ENCODE data around the gene FBXL7. TPM values are rescaled to one million over a fixed set of nuclear protein-coding genes. Genes with fewer than 3 reads are reported as not detected.

The FBXL7 gene
- total RNA-seq, 1 experiment from 2014 or later = 15.1 TPM

GRCh38 chr5:15914638-15915037, 414.7 kb downstream of the FBXL7 start:
- H3K4me3 ChIP-seq = no peak overlapping the region
- H3K27ac ChIP-seq = no peak overlapping the region
- H3K4me1 ChIP-seq = no peaks in the 10 kb centered on the region
- H3K36me3 ChIP-seq = no peaks in the 10 kb centered on the region
- DNase-seq = no peak
- no peaks in the 10 kb centered on the region for H3K27me3 ChIP-seq
- no peaks in the 10 kb centered on the region for H3K9me3 ChIP-seq (replicated peaks)

- Histone ChIP-seq H3K36me3 (no peaks in the 10 kb centered on the region), H3K27me3 (no peaks in the 10 kb centered on the region), H3K9me3 (replicated peaks) (no peaks in the 10 kb centered on the region), H3K4me3 (no peak overlapping the region), H3K4me1 (no peaks in the 10 kb centered on the region), H3K27ac (no peak overlapping the region)
- DNase-seq = peak in 1 of 2 experiments; percentile 36
Observed at GRCh38 chr5:15926586-15926985, 426.6 kb downstream of the FBXL7 start.

- no peaks in the 10 kb centered on the region for H3K27me3 ChIP-seq
- H3K36me3 ChIP-seq = no peaks in the 10 kb centered on the region
- H3K4me3 ChIP-seq = no peak overlapping the region
- peaks cover 1% of the 10 kb centered on the region; the same call in 1 of the 2 replicates for H3K4me1 ChIP-seq
- H3K9me3 ChIP-seq (replicated peaks) = no peaks in the 10 kb centered on the region
- DNase-seq = no peak
- H3K27ac ChIP-seq = no peak overlapping the region
Observed at GRCh38 chr5:15927710-15928380, 427.9 kb downstream of the FBXL7 start.

- H3K36me3 ChIP-seq = no peaks in the 10 kb centered on the region
- DNase-seq = no peak
- H3K27me3 ChIP-seq = no peaks in the 10 kb centered on the region
- H3K4me3 ChIP-seq = no peak overlapping the region
- peaks cover 5% of the 10 kb centered on the region; the same call in 1 of the 2 replicates for H3K4me1 ChIP-seq
- H3K9me3 ChIP-seq (replicated peaks) = no peaks in the 10 kb centered on the region
- H3K27ac ChIP-seq = no peak overlapping the region
Observed at GRCh38 chr5:15929611-15930263, 429.8 kb downstream of the FBXL7 start.

GRCh38 chr5:15932066-15932465, 432.1 kb downstream of the FBXL7 start:
- no peaks in the 10 kb centered on the region for H3K36me3 ChIP-seq
- no peak overlapping the region for H3K4me3 ChIP-seq
- peaks cover 5% of the 10 kb centered on the region; the same call in 1 of the 2 replicates for H3K4me1 ChIP-seq
- peak in 1 of 2 experiments; percentile 25 for DNase-seq
- H3K27me3 ChIP-seq = no peaks in the 10 kb centered on the region
- no peak overlapping the region for H3K27ac ChIP-seq
- H3K9me3 ChIP-seq (replicated peaks) = no peaks in the 10 kb centered on the region

- H3K27ac ChIP-seq = no peak overlapping the region
- no peaks in the 10 kb centered on the region for H3K9me3 ChIP-seq (replicated peaks)
- peak in 1 of 2 experiments; percentile 24 for DNase-seq
- no peak overlapping the region for H3K4me3 ChIP-seq
- peaks cover 5% of the 10 kb centered on the region; the same call in 1 of the 2 replicates for H3K4me1 ChIP-seq
- H3K36me3 ChIP-seq = 0 out of 2 replicates have a peak, but pooled peaks cover 3% of the 10 kb centered on the region
- no peaks in the 10 kb centered on the region for H3K27me3 ChIP-seq
Observed at GRCh38 chr5:15933259-15934207, 433.6 kb downstream of the FBXL7 start.

GRCh38 chr5:15936505-15937245, 436.7 kb downstream of the FBXL7 start:
- Histone ChIP-seq H3K36me3 (0 out of 2 replicates have a peak, but pooled peaks cover 3% of the 10 kb centered on the region), H3K4me1 (peaks cover 5% of the 10 kb centered on the region; the same call in 1 of the 2 replicates), H3K9me3 (replicated peaks) (no peaks in the 10 kb centered on the region), H3K27me3 (no peaks in the 10 kb centered on the region), H3K4me3 (no peak overlapping the region), H3K27ac (no peak overlapping the region)
- no peak for DNase-seq

- Histone ChIP-seq H3K27ac (no peak overlapping the region), H3K4me3 (no peak overlapping the region), H3K9me3 (replicated peaks) (no peaks in the 10 kb centered on the region), H3K4me1 (peaks cover 5% of the 10 kb centered on the region; the same call in 1 of the 2 replicates), H3K36me3 (0 out of 2 replicates have a peak, but pooled peaks cover 3% of the 10 kb centered on the region), H3K27me3 (no peaks in the 10 kb centered on the region)
- DNase-seq = no peak
Observed at GRCh38 chr5:15937708-15938107, 437.7 kb downstream of the FBXL7 start.

GRCh38 chr5:15938186-15938585, 438.2 kb downstream of the FBXL7 start:
- Histone ChIP-seq H3K27ac (no peak overlapping the region), H3K4me3 (no peak overlapping the region), H3K36me3 (0 out of 2 replicates have a peak, but pooled peaks cover 3% of the 10 kb centered on the region), H3K4me1 (0 out of 2 replicates have a peak, but pooled peaks cover under 1% of the 10 kb centered on the region), H3K9me3 (replicated peaks) (no peaks in the 10 kb centered on the region), H3K27me3 (no peaks in the 10 kb centered on the region)
- no peak for DNase-seq

GRCh38 chr5:15938961-15939360, 439.0 kb downstream of the FBXL7 start:
- no peaks in the 10 kb centered on the region for H3K4me1 ChIP-seq

GRCh38 chr5:15940905-15941304, 440.9 kb downstream of the FBXL7 start:
- 0 out of 2 replicates have a peak, but pooled peaks cover 3% of the 10 kb centered on the region for H3K36me3 ChIP-seq
- H3K4me3 ChIP-seq = no peak overlapping the region
- no peaks in the 10 kb centered on the region for H3K4me1 ChIP-seq
- H3K27me3 ChIP-seq = no peaks in the 10 kb centered on the region
- no peak for DNase-seq
- H3K9me3 ChIP-seq (replicated peaks) = no peaks in the 10 kb centered on the region
- H3K27ac ChIP-seq = no peak overlapping the region

More at GRCh38 chr5:15938961-15939360, 439.0 kb downstream of the FBXL7 start:
- Histone ChIP-seq H3K27ac (no peak overlapping the region), H3K9me3 (replicated peaks) (no peaks in the 10 kb centered on the region), H3K4me3 (no peak overlapping the region), H3K27me3 (no peaks in the 10 kb centered on the region), H3K36me3 (0 out of 2 replicates have a peak, but pooled peaks cover 3% of the 10 kb centered on the region)
- DNase-seq = no peak

- no peak for DNase-seq
- no peaks in the 10 kb centered on the region for H3K9me3 ChIP-seq (replicated peaks)
- H3K27ac ChIP-seq = no peak overlapping the region
- 0 out of 2 replicates have a peak, but pooled peaks cover under 1% of the 10 kb centered on the region for H3K36me3 ChIP-seq
- no peak overlapping the region for H3K4me3 ChIP-seq
- no peaks in the 10 kb centered on the region for H3K27me3 ChIP-seq
- no peaks in the 10 kb centered on the region for H3K4me1 ChIP-seq
Observed at GRCh38 chr5:15943487-15943886, 443.5 kb downstream of the FBXL7 start.

GRCh38 chr5:15946026-15946425, 446.0 kb downstream of the FBXL7 start:
- no peak overlapping the region for H3K27ac ChIP-seq
- no peak for DNase-seq
- no peaks in the 10 kb centered on the region for H3K4me1 ChIP-seq
- no peaks in the 10 kb centered on the region for H3K27me3 ChIP-seq
- no peaks in the 10 kb centered on the region for H3K9me3 ChIP-seq (replicated peaks)
- H3K36me3 ChIP-seq = no peaks in the 10 kb centered on the region
- H3K4me3 ChIP-seq = no peak overlapping the region

- Histone ChIP-seq H3K4me3 (no peak overlapping the region), H3K27ac (no peak overlapping the region), H3K4me1 (no peaks in the 10 kb centered on the region), H3K27me3 (no peaks in the 10 kb centered on the region), H3K36me3 (no peaks in the 10 kb centered on the region), H3K9me3 (replicated peaks) (no peaks in the 10 kb centered on the region)
- DNase-seq = no peak
Observed at GRCh38 chr5:15948190-15948589, 448.2 kb downstream of the FBXL7 start.

Data from SJCRH30 (cell line).